Measurements from ENCODE around the gene NBPF8.
"Not testable (repeated sequence)": the region's sequence is repeated elsewhere in the genome, so short reads cannot be mapped to it uniquely, and the experiment has no call there.

DNA sequence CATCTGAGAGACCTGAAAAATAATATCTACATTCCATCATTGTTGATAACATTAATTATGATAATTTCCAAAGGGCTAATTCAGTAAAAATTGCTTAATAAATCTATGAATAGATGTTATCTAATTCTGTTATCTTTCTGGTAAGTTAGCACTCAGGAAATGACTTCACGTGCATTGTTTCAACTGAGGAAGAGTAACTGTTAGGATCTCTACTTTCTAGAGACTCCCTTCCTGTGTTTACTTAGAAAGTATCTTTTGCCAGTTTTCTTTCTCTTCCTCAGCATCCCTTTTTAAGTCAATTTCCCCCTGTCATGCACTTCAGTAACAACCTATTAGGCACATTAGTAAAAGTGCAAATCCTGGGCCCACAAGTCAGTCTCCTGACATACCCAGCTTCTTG, 9.5 kb upstream of the NBPF8 start:
- TF ChIP-seq USF2 (IDR thresholded peaks at IDR 0.05); FOXS1 (CRISPR knock-in tag; IDR thresholded peaks at IDR 0.05); EP300 (IDR thresholded peaks at IDR 0.05); ZC3H11A (IDR thresholded peaks at IDR 0.05); RNF2 (IDR thresholded peaks at IDR 0.05; ENCODE audit: borderline replicate concordance, low read depth); POLR2A (IDR thresholded peaks at IDR 0.05; ENCODE audit: low read length): not testable (repeated sequence)
- TF ChIP-seq, protein P1, sequence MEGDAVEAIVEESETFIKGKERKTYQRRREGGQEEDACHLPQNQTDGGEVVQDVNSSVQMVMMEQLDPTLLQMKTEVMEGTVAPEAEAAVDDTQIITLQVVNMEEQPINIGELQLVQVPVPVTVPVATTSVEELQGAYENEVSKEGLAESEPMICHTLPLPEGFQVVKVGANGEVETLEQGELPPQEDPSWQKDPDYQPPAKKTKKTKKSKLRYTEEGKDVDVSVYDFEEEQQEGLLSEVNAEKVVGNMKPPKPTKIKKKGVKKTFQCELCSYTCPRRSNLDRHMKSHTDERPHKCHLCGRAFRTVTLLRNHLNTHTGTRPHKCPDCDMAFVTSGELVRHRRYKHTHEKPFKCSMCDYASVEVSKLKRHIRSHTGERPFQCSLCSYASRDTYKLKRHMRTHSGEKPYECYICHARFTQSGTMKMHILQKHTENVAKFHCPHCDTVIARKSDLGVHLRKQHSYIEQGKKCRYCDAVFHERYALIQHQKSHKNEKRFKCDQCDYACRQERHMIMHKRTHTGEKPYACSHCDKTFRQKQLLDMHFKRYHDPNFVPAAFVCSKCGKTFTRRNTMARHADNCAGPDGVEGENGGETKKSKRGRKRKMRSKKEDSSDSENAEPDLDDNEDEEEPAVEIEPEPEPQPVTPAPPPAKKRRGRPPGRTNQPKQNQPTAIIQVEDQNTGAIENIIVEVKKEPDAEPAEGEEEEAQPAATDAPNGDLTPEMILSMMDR (IDR thresholded peaks at IDR 0.05), result not testable (repeated sequence)

All from A549 (cell line).